Trophoblast cell (in vitro differentiated cells and primary cell): ENCODE data around the gene RAB20.

Experiments used
- DNase-seq, 2 donors: peaks; one replicate each; pipeline ENCODE4 v3.0.0-alpha.2; 2016
- H2AFZ ChIP-seq: 2 replicates; pipeline ENCODE4 v1.6.1; 2013; ENCODE audit warnings: low read length, moderate library complexity, mild to moderate bottlenecking; ENCODE audit not compliant: insufficient read depth, poor library complexity
- H2AK5ac ChIP-seq: 2 replicates; pipeline ENCODE4 v1.6.1; 2013; ENCODE audit warnings: mild to moderate bottlenecking, low read length
- H2BK120ac ChIP-seq: 2 replicates; pipeline ENCODE4 v1.6.1; 2013; ENCODE audit warnings: low read length, mild to moderate bottlenecking, moderate library complexity; ENCODE audit not compliant: insufficient read depth, poor library complexity
- H2BK12ac ChIP-seq: 2 replicates; pipeline ENCODE4 v1.6.1; 2013; ENCODE audit warnings: mild to moderate bottlenecking, low read length, moderate library complexity
- H2BK5ac ChIP-seq: 2 replicates; pipeline ENCODE4 v1.6.1; 2013; ENCODE audit warnings: low read length, low read depth, moderate library complexity, mild to moderate bottlenecking; ENCODE audit not compliant: poor library complexity
- H3K14ac ChIP-seq: 2 replicates; pipeline ENCODE4 v1.6.1; 2013; ENCODE audit warnings: mild to moderate bottlenecking, low read length
- H3K18ac ChIP-seq: 2 replicates; pipeline ENCODE4 v1.6.1; 2013; ENCODE audit warnings: mild to moderate bottlenecking, low read length
- H3K23ac ChIP-seq: 2 replicates; pipeline ENCODE4 v1.6.1; 2013; ENCODE audit warnings: low read length
- H3K27ac ChIP-seq: 2 replicates; pipeline ENCODE4 v1.5.1; 2013; ENCODE audit warnings: low read depth, mild to moderate bottlenecking, inconsistent platforms, low read length, moderate library complexity
- H3K27me3 ChIP-seq: 2 replicates; pipeline ENCODE4 v1.6.1; 2013; ENCODE audit warnings: inconsistent platforms, mild to moderate bottlenecking, low read length, moderate library complexity; ENCODE audit not compliant: insufficient read depth
- H3K36me3 ChIP-seq, 2 experiments: 1 replicate in 1 of 2; 2 replicates in 1 of 2; pipeline ENCODE4 v1.6.1; 2013; ENCODE audit warnings: low read length in 2 of 2, mild to moderate bottlenecking in 2 of 2, moderate library complexity in 1 of 2; ENCODE audit not compliant: insufficient read depth in 2 of 2, control insufficient read depth in 1 of 2
- H3K4ac ChIP-seq: 2 replicates; pipeline ENCODE4 v1.6.1; 2013; ENCODE audit warnings: low read depth, mild to moderate bottlenecking, low read length, moderate library complexity
- H3K4me1 ChIP-seq, 2 experiments: 1 replicate in 1 of 2; 2 replicates in 1 of 2; pipeline ENCODE4 v1.6.1; 2013; ENCODE audit warnings: low read length in 2 of 2, mild to moderate bottlenecking in 2 of 2, moderate library complexity in 1 of 2; ENCODE audit not compliant: insufficient read depth in 2 of 2, control insufficient read depth in 1 of 2
- H3K4me2 ChIP-seq: 2 replicates; pipeline ENCODE4 v1.6.1; 2013; ENCODE audit warnings: inconsistent platforms, mild to moderate bottlenecking, low read length, moderate library complexity
- H3K4me3 ChIP-seq: 2 replicates; pipeline ENCODE4 v1.5.1; 2013; ENCODE audit warnings: mild to moderate bottlenecking, low read depth, low read length, inconsistent platforms
- H3K79me1 ChIP-seq: one replicate; pipeline ENCODE4 v1.6.1; 2013; ENCODE audit warnings: low read length
- H3K79me2 ChIP-seq: 2 replicates; pipeline ENCODE4 v1.6.1; 2013; ENCODE audit warnings: low read length, mild to moderate bottlenecking; ENCODE audit not compliant: control insufficient read depth, insufficient read depth, poor library complexity
- H3K9ac ChIP-seq: 2 replicates; pipeline ENCODE4 v1.6.1; 2013; ENCODE audit warnings: mild to moderate bottlenecking, low read length
- H3K9me3 ChIP-seq: 2 replicates; pipeline ENCODE4 v1.6.1; 2013; ENCODE audit warnings: low read depth, mild to moderate bottlenecking, control low read depth, inconsistent platforms, low read length; ENCODE audit not compliant: insufficient read depth
- H4K12ac ChIP-seq: 2 replicates; pipeline ENCODE4 v1.6.1; 2013; ENCODE audit warnings: low read depth, mild to moderate bottlenecking, low read length, moderate library complexity
- H4K8ac ChIP-seq: 2 replicates; pipeline ENCODE4 v1.6.1; 2013; ENCODE audit warnings: low read depth, mild to moderate bottlenecking, low read length, moderate library complexity
- H4K91ac ChIP-seq: one replicate; pipeline ENCODE4 v1.6.1; 2013; ENCODE audit warnings: low read depth, mild to moderate bottlenecking, low read length, moderate library complexity
- WGBS: extraction: QIAGEN DNeasy Blood & Tissue Kit; methylation state at CpG from one replicate; pipeline ENCODE4 v1.1.7; 2013; ENCODE audit warnings: missing lambda C conversion rate; ENCODE audit not compliant: insufficient read length, insufficient coverage; ENCODE audit errors: extremely low coverage; 5-methylcytosine and 5-hydroxymethylcytosine counted together

Gene RAB20

GRCh38 chr13:110523838-110524540, 37.5 kb downstream of the RAB20 start:
- Histone ChIP-seq H2BK5ac (no peak overlapping the region), H3K14ac (no peak overlapping the region), H4K8ac (no peak overlapping the region), H3K27ac (no peak overlapping the region), H3K36me3 (peaks cover 35% of the 10 kb centered on the region in 2 experiments), H3K18ac (peak overlapping the region; percentile 21), H4K91ac (no peak overlapping the region), H2BK120ac (no peak overlapping the region), H3K23ac (no peak overlapping the region), H3K9me3 (peaks cover 3% of the 10 kb centered on the region), H3K79me2 (peaks cover 4% of the 10 kb centered on the region), H3K4ac (no peak overlapping the region), H4K12ac (no peak overlapping the region), H3K4me2 (no peak overlapping the region), H3K9ac (no peak overlapping the region), H3K4me3 (no peak overlapping the region), H3K27me3 (no peaks in the 10 kb centered on the region), H2BK12ac (no peak overlapping the region), H2AFZ (no peak overlapping the region), H2AK5ac (no peak overlapping the region), H3K4me1 (peaks cover 21 to 36% of the 10 kb centered on the region in 2 experiments), H3K79me1 (peaks cover 15% of the 10 kb centered on the region)
- DNase-seq: no peak
- no CpG with 5 or more reads among the region's 17 CpGs for WGBS

DNA sequence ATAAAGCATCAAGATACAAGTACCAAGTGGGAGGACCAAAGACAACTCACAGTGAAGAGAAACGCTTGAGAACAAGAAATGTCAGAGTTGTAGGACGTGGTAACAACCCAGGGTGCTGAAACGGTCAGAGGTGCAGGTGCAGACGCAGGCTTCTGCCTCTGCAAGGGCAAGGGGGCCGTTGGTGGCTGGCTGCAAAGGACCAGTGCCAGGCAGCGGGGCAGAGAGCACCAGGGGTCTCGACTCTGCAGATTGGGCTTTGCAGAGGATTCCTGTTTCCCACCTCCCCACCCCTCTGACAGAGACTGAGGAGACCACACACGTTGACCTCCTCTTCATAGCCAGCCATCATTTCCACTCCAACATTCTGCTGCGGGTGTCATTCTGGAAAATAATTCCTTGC, 38.3 kb downstream of the RAB20 start:
- peaks cover 42% of the 10 kb centered on the region in 2 experiments for H3K36me3 ChIP-seq
- no peak overlapping the region for H3K14ac ChIP-seq
- no peak overlapping the region for H4K91ac ChIP-seq
- no peak overlapping the region for H3K4me2 ChIP-seq
- H3K9ac ChIP-seq: no peak overlapping the region
- peaks cover 4% of the 10 kb centered on the region for H3K79me2 ChIP-seq
- H4K8ac ChIP-seq: no peak overlapping the region
- H2AK5ac ChIP-seq: no peak overlapping the region
- H3K9me3 ChIP-seq: peaks cover 3% of the 10 kb centered on the region
- H3K4me3 ChIP-seq: no peak overlapping the region
- no peak overlapping the region for H3K18ac ChIP-seq
- WGBS: no CpG with 5 or more reads among the region's 9 CpGs
- H2BK12ac ChIP-seq: no peak overlapping the region
- H3K4me1 ChIP-seq: peaks cover 19 to 33% of the 10 kb centered on the region in 2 experiments
- peaks cover 13% of the 10 kb centered on the region for H3K79me1 ChIP-seq
- no peak overlapping the region for H2BK120ac ChIP-seq
- DNase-seq: no peak
- H3K23ac ChIP-seq: no peak overlapping the region
- no peak overlapping the region for H2BK5ac ChIP-seq
- no peak overlapping the region for H2AFZ ChIP-seq
- H3K27ac ChIP-seq: no peak overlapping the region
- no peak overlapping the region for H4K12ac ChIP-seq
- no peak overlapping the region for H3K4ac ChIP-seq
- no peaks in the 10 kb centered on the region for H3K27me3 ChIP-seq

DNA sequence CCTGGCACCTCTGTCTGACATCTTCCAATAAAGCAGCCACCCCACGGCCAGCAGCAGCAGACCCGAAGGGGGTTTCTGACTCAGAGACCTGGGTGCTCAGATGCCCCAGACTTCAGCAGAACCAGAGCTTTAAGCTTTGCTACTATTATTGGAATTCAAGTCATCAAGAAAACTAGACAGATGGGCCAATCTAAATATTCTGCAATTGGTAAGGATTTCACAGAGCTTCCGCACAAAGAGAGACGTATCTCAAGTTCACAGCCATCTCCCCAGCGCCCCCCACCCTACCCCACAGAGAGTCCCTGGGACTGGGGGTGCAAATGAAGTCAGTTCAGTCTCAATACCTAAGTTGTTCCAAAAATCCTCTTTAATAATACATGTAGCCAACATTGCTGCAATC, 38.8 kb downstream of the RAB20 start:
- no peak overlapping the region for H2AFZ ChIP-seq
- peaks cover 3% of the 10 kb centered on the region for H3K9me3 ChIP-seq
- H3K36me3 ChIP-seq: peaks cover 42 to 43% of the 10 kb centered on the region in 2 experiments
- no peak overlapping the region for H4K91ac ChIP-seq
- no peak overlapping the region for H2BK5ac ChIP-seq
- no peak overlapping the region for H2AK5ac ChIP-seq
- no peak overlapping the region for H3K4me2 ChIP-seq
- H3K27ac ChIP-seq: no peak overlapping the region
- no peak overlapping the region for H4K12ac ChIP-seq
- H3K9ac ChIP-seq: no peak overlapping the region
- H3K4me1 ChIP-seq: peaks cover 19 to 30% of the 10 kb centered on the region in 2 experiments
- H3K27me3 ChIP-seq: no peaks in the 10 kb centered on the region
- DNase-seq: no peak
- H3K79me1 ChIP-seq: peaks cover 10% of the 10 kb centered on the region
- H3K14ac ChIP-seq: no peak overlapping the region
- H4K8ac ChIP-seq: no peak overlapping the region
- no peak overlapping the region for H3K4ac ChIP-seq
- no peak overlapping the region for H3K4me3 ChIP-seq
- WGBS: no CpG with 5 or more reads among the region's 5 CpGs
- H3K23ac ChIP-seq: no peak overlapping the region
- H3K18ac ChIP-seq: no peak overlapping the region
- H3K79me2 ChIP-seq: peaks cover 4% of the 10 kb centered on the region
- no peak overlapping the region for H2BK120ac ChIP-seq
- H2BK12ac ChIP-seq: no peak overlapping the region

DNA sequence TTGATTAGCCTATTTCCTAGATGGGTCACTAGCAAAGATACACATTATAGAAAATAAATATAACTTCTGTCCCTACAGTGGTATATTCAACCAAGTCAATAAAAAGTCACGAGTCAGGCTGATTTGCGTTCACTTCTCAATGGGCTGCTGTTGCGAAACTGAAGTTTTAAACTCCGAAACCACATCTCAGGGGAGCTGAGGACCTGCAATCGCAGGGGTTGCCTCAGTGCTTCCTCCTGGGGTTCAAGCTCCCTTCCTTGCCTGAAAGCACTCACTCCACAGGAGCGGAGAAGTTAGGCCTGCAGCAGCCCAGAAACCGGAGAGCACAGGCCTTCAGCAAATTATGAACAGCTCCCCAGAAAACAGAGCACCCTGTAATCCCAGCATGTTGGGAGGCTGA, 39.6 kb downstream of the RAB20 start:
- Histone ChIP-seq H3K27ac (no peak overlapping the region), H2BK5ac (no peak overlapping the region), H4K8ac (no peak overlapping the region), H3K27me3 (no peaks in the 10 kb centered on the region), H3K79me1 (peaks cover 2% of the 10 kb centered on the region), H3K4me3 (no peak overlapping the region), H3K9me3 (peaks cover 3% of the 10 kb centered on the region), H3K18ac (no peak overlapping the region), H3K4me2 (no peak overlapping the region), H3K36me3 (peaks cover 43 to 44% of the 10 kb centered on the region in 2 experiments), H3K23ac (no peak overlapping the region), H2BK120ac (no peak overlapping the region), H3K79me2 (peaks cover 2% of the 10 kb centered on the region), H3K4ac (no peak overlapping the region), H2BK12ac (no peak overlapping the region), H3K9ac (no peak overlapping the region), H4K12ac (no peak overlapping the region), H3K4me1 (peaks cover 11 to 22% of the 10 kb centered on the region in 2 experiments), H2AFZ (no peak overlapping the region), H4K91ac (no peak overlapping the region), H2AK5ac (no peak overlapping the region), H3K14ac (no peak overlapping the region)
- no CpG with 5 or more reads among the region's 7 CpGs for WGBS
- no peak for DNase-seq
